ENCODE results near the gene VPS4A. TPM values are rescaled to one million over a fixed set of nuclear protein-coding genes. Genes with fewer than 3 reads are reported as not detected.

The VPS4A gene
- total RNA-seq, 3 donors from 2014 or later: 35.9 to 39.6 (median 36.3) TPM

- ATAC-seq (no peak), DNase-seq (no peak)
- H3K4me1 ChIP-seq (ENCODE audit: low read depth): no peaks in the 10 kb centered on the region
- no peak overlapping the region for H3K4me3 ChIP-seq
- no peaks in the 10 kb centered on the region for H3K9me3 ChIP-seq
- no peak for TF ChIP-seq CTCF (IDR thresholded peaks at IDR 0.05)
- H3K36me3 ChIP-seq (ENCODE audit: low read depth): no peaks in the 10 kb centered on the region
- intact Hi-C loops (cut with DNase I, micrococcal nuclease): no loop called here
These were observed 38.1 kb upstream of the VPS4A start for GRCh38 chr16:69273009-69273408.

GRCh38 chr16:69274699-69275235 lies 36.4 kb upstream of the VPS4A start:
- H3K36me3 ChIP-seq (ENCODE audit: low read depth): no peaks in the 10 kb centered on the region
- ATAC-seq: no peak
- TF ChIP-seq CTCF (IDR thresholded peaks at IDR 0.05): no peak
- no peaks in the 10 kb centered on the region for H3K9me3 ChIP-seq
- H3K4me3 ChIP-seq: no peak overlapping the region
- no peak for DNase-seq
- intact Hi-C loops (cut with DNase I, micrococcal nuclease): no loop called here
- H3K4me1 ChIP-seq (ENCODE audit: low read depth): no peaks in the 10 kb centered on the region

GRCh38 chr16:69276148-69277115 lies 34.7 kb upstream of the VPS4A start:
- Histone ChIP-seq H3K4me1 (ENCODE audit: low read depth) (no peaks in the 10 kb centered on the region), H3K4me3 (no peak overlapping the region), H3K36me3 (ENCODE audit: low read depth) (no peaks in the 10 kb centered on the region), H3K9me3 (no peaks in the 10 kb centered on the region)
- intact Hi-C loops (cut with DNase I, micrococcal nuclease): no loop called here
- DNase-seq (peak in 1 of 3 donors; percentile 14), ATAC-seq (peak; percentile 37)
- no peak for TF ChIP-seq CTCF (IDR thresholded peaks at IDR 0.05)

GRCh38 chr16:69277413-69277812 lies 33.7 kb upstream of the VPS4A start:
- no peaks in the 10 kb centered on the region for H3K9me3 ChIP-seq
- H3K4me3 ChIP-seq: no peak overlapping the region
- H3K36me3 ChIP-seq (ENCODE audit: low read depth): no peaks in the 10 kb centered on the region
- no peak for TF ChIP-seq CTCF (IDR thresholded peaks at IDR 0.05)
- intact Hi-C loops (cut with DNase I, micrococcal nuclease): no loop called here
- ATAC-seq (no peak), DNase-seq (no peak)
- H3K4me1 ChIP-seq (ENCODE audit: low read depth): no peaks in the 10 kb centered on the region

GRCh38 chr16:69283851-69284250 lies 27.3 kb upstream of the VPS4A start:
- intact Hi-C loops (cut with DNase I, micrococcal nuclease): no loop called here
- no peaks in the 10 kb centered on the region for H3K9me3 ChIP-seq
- DNase-seq (no peak), ATAC-seq (no peak)
- no peak overlapping the region for H3K4me3 ChIP-seq
- no peaks in the 10 kb centered on the region for H3K4me1 ChIP-seq (ENCODE audit: low read depth)
- no peaks in the 10 kb centered on the region for H3K36me3 ChIP-seq (ENCODE audit: low read depth)
- no peak for TF ChIP-seq CTCF (IDR thresholded peaks at IDR 0.05)

Data from mucosa of descending colon (tissue), 3 donors.